ENCODE results near the gene CHN2.

The CHN2 gene

DNA sequence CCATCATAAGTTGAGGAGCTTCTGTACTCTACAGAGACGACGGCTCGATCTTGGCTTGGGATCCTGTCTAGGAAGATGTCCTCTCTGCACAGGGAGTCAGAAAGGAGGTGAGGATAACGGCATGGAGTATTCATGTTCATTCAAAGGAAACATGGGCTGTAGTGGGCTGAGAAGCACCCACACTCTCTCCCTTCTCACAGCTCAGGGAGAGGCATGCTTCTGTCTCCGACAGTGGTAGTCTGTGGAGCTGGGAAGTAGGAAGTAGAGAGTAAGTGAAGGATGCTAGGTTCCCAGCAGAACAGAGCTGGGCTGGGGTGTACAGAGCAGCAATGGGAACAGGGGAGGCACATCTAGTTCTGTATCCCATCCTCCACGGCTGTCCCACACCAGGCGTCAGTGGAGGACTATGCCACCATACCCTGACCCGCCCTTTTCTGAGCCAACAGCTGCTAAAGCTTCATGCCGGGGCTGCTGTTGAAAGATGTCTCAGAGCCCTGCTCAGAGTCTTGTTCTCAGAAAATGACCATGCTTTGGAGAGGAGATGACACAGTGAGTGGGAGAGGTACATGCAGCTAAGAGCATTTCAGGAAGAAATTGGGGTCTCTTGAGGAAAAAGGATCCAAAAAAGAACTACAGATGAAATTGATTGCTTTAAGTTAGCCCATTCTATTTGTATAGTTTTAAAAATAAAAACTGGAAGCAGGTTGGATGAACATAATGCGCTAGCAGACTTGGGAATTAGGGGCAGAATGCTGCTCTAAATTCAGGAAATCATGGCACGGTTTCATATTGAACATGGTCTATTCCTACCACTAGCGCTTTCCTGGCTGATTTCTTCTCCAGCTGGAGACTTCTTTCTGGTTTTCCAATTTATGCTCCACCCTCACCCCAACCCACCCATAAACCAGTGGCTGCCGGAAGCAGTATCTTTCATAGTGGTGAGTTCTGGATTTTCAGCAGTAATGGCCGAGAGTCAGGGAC is 138.6 kb downstream of the CHN2 start:
- Histone ChIP-seq H3K9me3 (no peaks in the 10 kb centered on the region), H3K4me1 (no peaks in the 10 kb centered on the region), H3K27me3 (no peaks in the 10 kb centered on the region), H3K4me3 (ENCODE audit: low read depth, low read length) (no peak overlapping the region), H3K36me3 (no peaks in the 10 kb centered on the region)
- no peak for DNase-seq
- TF ChIP-seq, protein P1, sequence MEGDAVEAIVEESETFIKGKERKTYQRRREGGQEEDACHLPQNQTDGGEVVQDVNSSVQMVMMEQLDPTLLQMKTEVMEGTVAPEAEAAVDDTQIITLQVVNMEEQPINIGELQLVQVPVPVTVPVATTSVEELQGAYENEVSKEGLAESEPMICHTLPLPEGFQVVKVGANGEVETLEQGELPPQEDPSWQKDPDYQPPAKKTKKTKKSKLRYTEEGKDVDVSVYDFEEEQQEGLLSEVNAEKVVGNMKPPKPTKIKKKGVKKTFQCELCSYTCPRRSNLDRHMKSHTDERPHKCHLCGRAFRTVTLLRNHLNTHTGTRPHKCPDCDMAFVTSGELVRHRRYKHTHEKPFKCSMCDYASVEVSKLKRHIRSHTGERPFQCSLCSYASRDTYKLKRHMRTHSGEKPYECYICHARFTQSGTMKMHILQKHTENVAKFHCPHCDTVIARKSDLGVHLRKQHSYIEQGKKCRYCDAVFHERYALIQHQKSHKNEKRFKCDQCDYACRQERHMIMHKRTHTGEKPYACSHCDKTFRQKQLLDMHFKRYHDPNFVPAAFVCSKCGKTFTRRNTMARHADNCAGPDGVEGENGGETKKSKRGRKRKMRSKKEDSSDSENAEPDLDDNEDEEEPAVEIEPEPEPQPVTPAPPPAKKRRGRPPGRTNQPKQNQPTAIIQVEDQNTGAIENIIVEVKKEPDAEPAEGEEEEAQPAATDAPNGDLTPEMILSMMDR (IDR thresholded peaks at IDR 0.05; ENCODE audit: low read depth, low read length), result no peak

GRCh38 chr7:29335188-29336083 is 140.9 kb downstream of the CHN2 start:
- TF ChIP-seq, protein P1 (IDR thresholded peaks at IDR 0.05; ENCODE audit: low read depth, low read length), result no peak
- no peaks in the 10 kb centered on the region for H3K9me3 ChIP-seq
- no peaks in the 10 kb centered on the region for H3K4me1 ChIP-seq
- DNase-seq, result no peak
- no peaks in the 10 kb centered on the region for H3K27me3 ChIP-seq
- H3K4me3 ChIP-seq (ENCODE audit: low read depth, low read length), result no peak overlapping the region
- H3K36me3 ChIP-seq, result no peaks in the 10 kb centered on the region

DNA sequence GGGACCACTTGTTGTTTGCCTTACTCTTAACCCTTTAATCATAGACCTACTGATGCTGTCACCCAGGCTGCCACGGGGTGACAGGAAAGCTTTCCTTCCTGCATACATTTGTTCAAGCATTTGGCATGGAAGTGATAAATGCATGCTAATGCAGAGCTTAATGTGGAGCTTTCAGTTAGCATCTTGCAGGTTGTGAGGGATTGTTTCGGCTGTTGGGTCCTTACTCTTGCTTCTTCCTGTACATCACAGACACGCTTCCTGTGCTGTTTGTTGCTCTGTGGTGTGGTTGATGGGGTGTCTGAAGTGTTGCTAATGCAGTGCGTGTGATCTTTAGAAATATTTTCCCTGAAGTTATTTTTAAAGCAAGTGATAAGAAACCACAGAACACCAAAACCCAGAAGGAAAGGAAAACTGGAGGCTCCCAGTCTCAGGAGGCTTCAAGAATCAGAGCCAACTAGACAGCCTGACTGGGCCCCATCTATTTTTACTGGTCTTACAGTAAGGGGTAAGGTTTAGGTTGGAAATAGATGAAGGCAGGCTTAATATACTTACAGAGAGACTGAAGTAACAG is 143.1 kb downstream of the CHN2 start:
- no peaks in the 10 kb centered on the region for H3K27me3 ChIP-seq
- H3K4me3 ChIP-seq (ENCODE audit: low read depth, low read length), result no peak overlapping the region
- no peaks in the 10 kb centered on the region for H3K9me3 ChIP-seq
- no peaks in the 10 kb centered on the region for H3K36me3 ChIP-seq
- TF ChIP-seq, protein P1 (IDR thresholded peaks at IDR 0.05; ENCODE audit: low read depth, low read length), result no peak
- no peak for DNase-seq
- H3K4me1 ChIP-seq, result no peaks in the 10 kb centered on the region

DNA sequence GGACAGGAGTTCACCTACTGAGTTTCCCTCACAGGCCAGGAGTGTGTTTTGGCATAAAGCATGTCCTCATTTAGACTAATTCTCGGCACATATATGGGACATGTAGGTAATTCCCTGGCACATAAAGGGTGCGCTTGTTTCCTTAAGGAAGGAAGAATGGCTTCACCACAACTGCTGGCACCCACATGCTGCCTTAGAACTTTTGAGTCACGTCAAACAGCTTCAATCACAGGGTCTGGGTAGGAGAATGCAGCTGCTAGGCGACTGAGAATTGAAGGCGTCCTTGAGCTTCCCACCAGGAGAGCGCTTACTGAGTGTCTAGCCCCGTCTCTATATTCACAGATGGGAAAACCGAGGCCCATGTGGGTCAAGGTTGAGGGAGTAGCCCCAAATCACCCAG is 146.1 kb downstream of the CHN2 start:
- TF ChIP-seq, protein P1 (IDR thresholded peaks at IDR 0.05; ENCODE audit: low read depth, low read length), result no peak

DNA sequence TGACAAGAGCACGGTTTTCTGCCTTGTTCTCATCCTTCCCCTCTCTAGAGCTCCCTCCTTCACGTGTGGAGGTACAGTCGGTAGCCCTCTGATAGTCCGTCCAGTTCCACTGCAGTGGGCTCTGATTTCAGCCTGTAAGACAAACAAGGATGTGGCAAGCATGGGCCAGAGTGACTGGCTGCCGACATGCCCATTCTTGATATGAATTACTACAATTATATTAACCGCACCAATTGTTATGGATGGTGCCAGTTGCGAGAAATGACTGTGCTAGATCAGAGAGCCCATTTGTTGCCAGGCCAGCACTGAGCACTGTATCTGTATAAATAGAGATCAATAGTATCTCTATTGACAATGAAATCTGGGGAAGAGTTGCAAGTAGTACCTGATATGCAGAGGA is 146.6 kb downstream of the CHN2 start:
- Histone ChIP-seq H3K4me1 (no peaks in the 10 kb centered on the region), H3K36me3 (no peaks in the 10 kb centered on the region), H3K4me3 (ENCODE audit: low read depth, low read length) (no peak overlapping the region), H3K27me3 (no peaks in the 10 kb centered on the region), H3K9me3 (no peaks in the 10 kb centered on the region)
- TF ChIP-seq, protein P1 (IDR thresholded peaks at IDR 0.05; ENCODE audit: low read depth, low read length), result no peak
- DNase-seq, result no peak

More for the DNA sequence above, 146.1 kb downstream of the CHN2 start:
- H3K4me1 ChIP-seq, result no peaks in the 10 kb centered on the region
- no peak overlapping the region for H3K4me3 ChIP-seq (ENCODE audit: low read depth, low read length)
- H3K36me3 ChIP-seq, result no peaks in the 10 kb centered on the region
- H3K9me3 ChIP-seq, result no peaks in the 10 kb centered on the region
- no peaks in the 10 kb centered on the region for H3K27me3 ChIP-seq
- no peak for DNase-seq
